Measurements from ENCODE around the gene REPS1.

Gene REPS1

DNA sequence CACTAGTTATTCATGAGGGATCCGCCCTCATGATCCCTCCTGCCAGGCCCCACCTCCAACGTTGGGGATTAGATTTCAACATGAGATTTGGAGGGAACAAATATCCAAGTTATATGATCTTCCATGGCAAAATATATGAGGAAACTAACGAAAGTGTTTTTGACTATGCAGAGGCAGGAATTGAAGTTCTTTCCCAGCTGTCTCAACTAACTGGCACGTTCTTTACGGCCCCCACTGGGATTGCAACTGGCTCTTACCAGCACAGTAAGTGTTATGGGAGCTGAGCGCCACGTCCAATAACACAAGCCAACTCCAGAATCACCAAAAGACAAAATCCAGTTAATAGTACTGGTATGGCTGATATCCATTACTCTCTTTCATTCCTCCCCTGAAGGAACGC is 125.6 kb downstream of the REPS1 start:
- H3K27me3 ChIP-seq (ENCODE audit: insufficient read depth, low read length), result no peaks in the 10 kb centered on the region
- no peak overlapping the region for H3K4me3 ChIP-seq (ENCODE audit: low read depth, low read length)
- no peak overlapping the region for H2AFZ ChIP-seq (ENCODE audit: low read length, unreplicated experiment)
- H3K4me1 ChIP-seq (ENCODE audit: control insufficient read depth, insufficient read depth, low read length, unreplicated experiment), result no peaks in the 10 kb centered on the region
- no peak overlapping the region for H3K27ac ChIP-seq (ENCODE audit: low read depth, low read length)
- no peaks in the 10 kb centered on the region for H3K79me2 ChIP-seq (ENCODE audit: control insufficient read depth, insufficient read depth, low read length, unreplicated experiment)
- no peaks in the 10 kb centered on the region for H3K36me3 ChIP-seq (ENCODE audit: insufficient read depth, low read length)

DNA sequence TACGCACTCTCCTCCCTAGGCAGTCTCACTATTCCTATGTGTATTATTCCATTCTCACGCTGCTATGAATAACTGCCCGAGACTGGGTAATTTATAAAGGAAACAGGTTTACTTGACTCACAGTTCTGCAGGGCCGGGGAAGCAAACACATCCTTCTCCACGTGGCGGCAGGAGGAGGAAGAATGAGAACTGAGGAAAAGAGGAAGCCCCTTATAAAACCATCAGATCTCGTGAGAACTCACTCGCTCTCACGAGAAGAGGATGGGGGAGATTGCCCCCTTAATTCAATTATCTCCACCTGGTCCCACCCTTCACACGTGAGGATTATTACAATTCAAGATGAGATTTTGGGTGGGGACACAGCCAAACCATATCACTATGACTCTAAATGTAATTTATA is 130.3 kb downstream of the REPS1 start:
- H3K4me1 ChIP-seq (ENCODE audit: control insufficient read depth, insufficient read depth, low read length, unreplicated experiment), result no peaks in the 10 kb centered on the region
- no peaks in the 10 kb centered on the region for H3K36me3 ChIP-seq (ENCODE audit: insufficient read depth, low read length)
- no peak overlapping the region for H2AFZ ChIP-seq (ENCODE audit: low read length, unreplicated experiment)
- H3K27ac ChIP-seq (ENCODE audit: low read depth, low read length), result no peak overlapping the region
- peaks cover 7% of the 10 kb centered on the region; the same call in 1 of the 2 replicates for H3K27me3 ChIP-seq (ENCODE audit: insufficient read depth, low read length)
- no peaks in the 10 kb centered on the region for H3K79me2 ChIP-seq (ENCODE audit: control insufficient read depth, insufficient read depth, low read length, unreplicated experiment)
- no peak overlapping the region for H3K4me3 ChIP-seq (ENCODE audit: low read depth, low read length)

DNA sequence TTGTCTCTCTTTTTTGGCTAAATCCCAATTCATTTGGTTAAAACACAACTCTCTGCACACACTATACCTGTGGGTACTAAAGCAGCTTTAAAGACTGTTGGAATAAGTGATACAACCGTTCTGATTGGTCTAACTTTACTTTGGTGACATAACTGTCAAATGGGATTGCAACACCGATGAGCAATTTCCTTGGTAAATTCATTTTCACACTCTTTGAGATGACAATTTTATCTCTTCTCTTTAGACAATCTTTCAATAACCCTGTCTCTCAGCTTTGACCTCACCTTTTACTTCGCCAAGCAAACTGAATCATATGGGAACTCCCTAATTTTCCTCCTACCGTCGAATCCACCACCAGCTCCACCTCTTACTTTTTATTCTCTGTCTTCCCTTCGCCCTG is 131.4 kb downstream of the REPS1 start:
- no peaks in the 10 kb centered on the region for H3K79me2 ChIP-seq (ENCODE audit: control insufficient read depth, insufficient read depth, low read length, unreplicated experiment)
- H3K4me1 ChIP-seq (ENCODE audit: control insufficient read depth, insufficient read depth, low read length, unreplicated experiment), result no peaks in the 10 kb centered on the region
- no peak overlapping the region for H3K4me3 ChIP-seq (ENCODE audit: low read depth, low read length)
- H3K27me3 ChIP-seq (ENCODE audit: insufficient read depth, low read length), result peaks cover 12% of the 10 kb centered on the region; the same call in 1 of the 2 replicates
- H2AFZ ChIP-seq (ENCODE audit: low read length, unreplicated experiment), result no peak overlapping the region
- H3K27ac ChIP-seq (ENCODE audit: low read depth, low read length), result no peak overlapping the region
- H3K36me3 ChIP-seq (ENCODE audit: insufficient read depth, low read length), result no peaks in the 10 kb centered on the region
